Adrenal gland (tissue), 5 donors: ENCODE measurements around the gene ENTREP3.
"Not testable (repeated sequence)": the region's sequence is repeated elsewhere in the genome, so short reads cannot be mapped to it uniquely, and the experiment has no call there.

Source experiments
- CTCF ChIP-seq, 6 experiments: fragments of 450-650 bp in 4 of 6; fragments of 200-600 bp in 2 of 6; sonication (generic) in 1 of 6; IDR thresholded peaks; 1 replicate in 5 of 6; 2 replicates in 1 of 6; pipeline versions ENCODE4 v1.5.1 to v1.8.0; 2016 to 2021; ENCODE audit warnings: antibody characterized with exemption in 6 of 6, mild to moderate bottlenecking in 2 of 6, moderate library complexity in 1 of 6
- POLR2A ChIP-seq, 2 donors: fragments of 450-650 bp; IDR thresholded peaks; one replicate each; pipeline ENCODE4 v1.6.1; 2017; ENCODE audit warnings: antibody characterized with exemption in 2 of 2, mild to moderate bottlenecking in 2 of 2, moderate library complexity in 1 of 2
- donor health status: DM: no; HTN: no; CAD: no.

DNA sequence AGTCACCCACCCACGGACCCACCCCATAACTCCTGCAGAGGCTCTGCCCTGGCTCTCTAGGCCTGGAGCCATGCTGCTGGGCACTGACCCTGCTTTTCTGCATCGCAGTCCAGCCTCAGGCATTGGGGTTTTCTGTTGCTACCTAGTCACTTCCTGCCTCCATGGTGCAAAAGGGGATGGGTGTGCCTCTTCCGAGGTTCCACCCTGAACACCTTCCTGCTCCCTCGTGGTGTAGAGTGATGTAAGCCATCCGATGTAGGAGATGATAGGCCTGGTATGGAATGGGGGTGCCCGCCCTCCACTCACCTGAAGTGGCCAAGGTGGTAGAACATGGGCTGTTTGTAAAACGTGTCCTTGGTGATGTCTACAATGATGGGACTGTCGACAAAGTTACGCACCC lies 19.9 kb downstream of the ENTREP3 start:
- TF ChIP-seq CTCF, POLR2A (IDR thresholded peaks at IDR 0.05): not testable (repeated sequence)
